Measurements from ENCODE around the gene RTN4R.

The RTN4R gene

DNA sequence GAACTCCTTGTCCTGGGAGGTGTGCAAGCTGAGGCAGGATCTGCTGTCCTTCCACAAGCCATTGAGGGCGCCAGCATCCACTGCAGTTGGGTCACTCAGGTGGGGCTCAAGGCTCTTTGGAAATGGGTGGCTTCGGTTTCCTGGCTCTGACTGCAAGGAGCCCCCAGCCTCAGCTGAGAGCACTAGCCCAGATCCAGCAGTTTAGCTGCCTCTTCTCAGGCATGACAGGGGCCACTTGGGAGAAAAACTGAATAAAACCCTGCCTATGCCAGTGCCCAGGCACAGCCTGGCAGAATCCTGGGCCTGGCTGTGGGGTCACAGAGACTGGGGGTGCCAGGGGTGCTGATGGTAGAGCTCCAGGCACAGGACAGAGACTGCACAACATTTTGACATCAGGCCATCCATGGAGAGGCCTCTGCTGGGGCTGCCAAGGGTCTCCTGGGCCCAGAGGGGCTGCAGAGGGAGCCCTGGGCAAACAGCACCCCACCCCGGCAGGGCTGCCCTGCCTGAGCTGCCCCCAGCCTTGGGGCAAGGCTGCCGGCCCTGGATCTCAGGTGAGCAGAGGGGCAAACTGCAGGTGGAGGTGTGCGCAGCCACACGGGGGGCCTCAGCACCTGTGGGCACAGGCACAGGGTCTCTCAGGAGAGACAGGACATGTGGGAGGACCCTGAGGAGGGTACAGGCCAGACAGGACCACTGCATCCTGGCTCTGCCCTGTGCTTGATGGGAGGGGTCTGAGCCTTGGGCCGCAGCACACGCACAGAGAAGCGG, 28.3 kb downstream of the RTN4R start:
- no peak for DNase-seq

- DNase-seq = no peak
Measured at GRCh38 chr22:20238901-20239675, 29.0 kb downstream of the RTN4R start.

- no peak for DNase-seq
Measured at GRCh38 chr22:20238536-20238900, 29.6 kb downstream of the RTN4R start.

- DNase-seq = no peak
Measured at GRCh38 chr22:20237480-20238440, 30.4 kb downstream of the RTN4R start.

DNA sequence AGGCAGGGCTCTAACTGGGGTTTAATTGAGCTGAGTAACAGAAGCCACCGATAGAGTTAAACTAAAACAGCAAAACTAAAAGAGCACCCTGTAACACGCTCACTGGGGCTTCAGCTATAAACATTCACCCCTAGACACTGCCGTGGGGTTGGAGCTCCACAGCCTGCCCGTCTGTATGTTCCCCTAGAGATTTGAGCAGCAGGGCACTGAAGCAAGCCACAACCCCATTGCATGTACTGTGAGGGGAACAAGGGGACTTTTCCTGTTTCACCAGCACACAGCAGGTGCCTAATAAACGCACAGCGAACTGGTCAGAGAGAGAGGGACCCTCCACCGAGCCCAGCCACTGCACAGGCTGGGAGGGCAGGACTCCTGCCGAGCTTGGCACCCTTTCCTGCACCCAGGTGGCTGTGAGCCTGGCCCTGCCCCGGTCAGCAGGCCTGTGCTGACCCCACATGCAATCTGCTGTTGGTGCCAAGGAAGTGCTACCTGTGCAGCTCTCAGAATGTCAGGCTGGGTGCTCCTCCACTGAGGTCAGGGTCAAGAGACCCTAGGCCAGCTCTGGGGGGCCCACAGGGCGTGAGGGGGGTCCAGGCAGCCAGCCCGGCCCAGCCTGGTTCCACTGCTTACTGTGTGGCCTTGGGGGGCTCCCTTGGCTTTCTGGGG, 31.9 kb downstream of the RTN4R start:
- no peak for DNase-seq

GRCh38 chr22:20235389-20235991, 32.6 kb downstream of the RTN4R start:
- DNase-seq = no peak

DNA sequence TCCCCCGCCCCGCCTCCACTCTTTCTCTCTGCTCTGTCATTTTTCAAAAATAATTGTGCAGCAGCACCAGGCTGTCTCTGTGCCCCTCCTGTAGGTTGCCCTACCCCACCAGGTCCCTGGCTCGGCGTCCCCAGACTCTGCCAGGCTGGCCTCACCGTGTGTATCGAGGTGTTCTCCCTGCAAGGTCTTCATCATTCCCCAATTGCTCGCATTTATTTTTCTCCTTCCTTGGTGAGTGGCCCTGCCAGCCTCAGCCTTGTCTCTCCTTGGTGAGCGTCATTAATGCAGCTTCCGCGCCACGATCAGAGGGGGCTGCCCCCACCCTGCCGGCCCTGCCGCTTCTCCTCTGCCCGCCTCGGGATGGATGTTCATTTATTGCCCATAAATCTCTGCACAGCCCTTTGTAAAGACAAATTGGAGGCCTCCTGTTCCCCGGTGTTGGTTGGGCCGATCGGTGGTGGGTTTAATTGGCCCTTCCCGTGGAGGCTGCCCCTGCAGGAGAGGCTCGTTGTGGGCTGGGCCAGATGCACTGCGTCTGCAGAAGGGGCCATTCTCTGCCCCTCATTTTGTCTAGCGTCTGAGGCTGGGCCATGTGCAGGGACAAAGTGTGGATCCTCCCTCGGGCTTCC, 33.2 kb downstream of the RTN4R start:
- no peak for DNase-seq

DNA sequence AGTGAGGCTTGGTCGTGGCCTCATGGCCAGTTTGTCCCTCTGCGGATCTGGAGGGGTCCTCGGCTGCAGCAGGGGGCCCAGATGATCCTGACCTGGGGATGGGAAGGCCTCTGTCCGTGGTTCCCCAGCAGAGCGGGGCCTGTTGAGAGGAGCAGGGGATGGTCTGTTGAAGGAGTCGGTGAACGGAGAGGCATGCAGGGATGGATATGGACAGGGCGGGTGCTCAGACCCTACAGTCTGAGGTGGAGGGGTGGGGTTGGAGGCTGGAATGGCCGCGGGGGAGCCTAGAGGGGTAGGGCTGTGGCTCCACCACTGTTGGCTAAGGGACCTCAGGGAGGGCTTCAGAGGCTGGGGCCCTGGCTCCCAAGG, 33.8 kb downstream of the RTN4R start:
- DNase-seq = no peak

GRCh38 chr22:20233351-20234313, 34.5 kb downstream of the RTN4R start:
- no peak for DNase-seq

DNA sequence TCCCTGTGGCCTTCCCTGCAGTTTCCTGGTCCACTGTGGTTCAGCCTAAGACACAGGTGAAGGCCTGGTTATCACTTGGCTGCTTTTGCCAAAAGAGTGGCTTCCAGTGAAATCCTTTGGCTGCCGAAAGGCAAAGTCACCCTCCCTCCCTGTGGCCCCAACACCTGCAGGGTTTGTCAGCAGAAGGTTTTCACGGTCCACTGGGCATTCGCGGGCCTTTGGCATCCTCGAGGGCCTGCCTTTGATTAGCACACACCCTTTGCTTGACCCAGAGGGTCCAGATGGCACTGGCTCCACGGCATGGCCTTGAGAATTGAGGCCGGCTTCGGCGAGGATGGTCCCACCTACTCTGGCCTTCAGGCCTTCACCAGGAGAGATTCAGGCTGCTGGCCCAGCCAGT, 35.3 kb downstream of the RTN4R start:
- DNase-seq = no peak

- no peak for DNase-seq
Measured at GRCh38 chr22:20232237-20232598, 35.9 kb downstream of the RTN4R start.

DNA sequence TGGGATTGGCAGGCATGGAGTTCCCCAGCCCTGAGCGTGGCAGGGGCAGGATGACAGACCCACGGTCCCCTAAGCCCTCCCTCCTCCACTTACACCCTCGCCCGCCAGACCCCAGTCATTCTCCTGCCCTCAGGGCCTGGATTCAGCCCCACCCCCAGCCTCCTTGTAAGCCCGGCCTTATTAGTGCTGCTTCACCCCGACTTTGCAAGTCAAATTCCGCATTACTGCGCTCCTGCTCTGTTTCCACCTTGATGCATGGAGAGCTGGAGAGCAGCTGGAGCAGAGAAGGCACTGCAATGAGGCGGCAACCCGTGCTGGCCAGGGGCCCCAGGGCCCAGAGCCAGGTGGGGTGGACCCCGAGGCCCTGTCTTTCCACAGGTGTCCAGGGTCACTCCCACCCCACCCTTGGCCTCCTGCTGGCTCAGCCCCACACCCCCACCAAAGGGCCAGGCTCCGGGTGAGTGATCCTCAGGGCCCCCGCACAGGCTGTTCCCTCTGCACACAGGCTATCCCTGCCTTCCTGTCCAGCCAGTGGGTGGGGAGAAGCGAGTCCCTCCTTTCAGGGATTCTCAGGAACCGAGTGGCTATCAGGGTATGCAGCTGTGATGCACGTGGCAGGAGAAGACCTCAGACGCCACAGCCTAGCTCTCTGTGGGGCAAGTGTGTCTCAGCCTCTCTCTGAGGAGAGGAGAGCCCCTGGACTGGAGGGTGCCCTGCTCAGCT, 36.4 kb downstream of the RTN4R start:
- DNase-seq = no peak

DNA sequence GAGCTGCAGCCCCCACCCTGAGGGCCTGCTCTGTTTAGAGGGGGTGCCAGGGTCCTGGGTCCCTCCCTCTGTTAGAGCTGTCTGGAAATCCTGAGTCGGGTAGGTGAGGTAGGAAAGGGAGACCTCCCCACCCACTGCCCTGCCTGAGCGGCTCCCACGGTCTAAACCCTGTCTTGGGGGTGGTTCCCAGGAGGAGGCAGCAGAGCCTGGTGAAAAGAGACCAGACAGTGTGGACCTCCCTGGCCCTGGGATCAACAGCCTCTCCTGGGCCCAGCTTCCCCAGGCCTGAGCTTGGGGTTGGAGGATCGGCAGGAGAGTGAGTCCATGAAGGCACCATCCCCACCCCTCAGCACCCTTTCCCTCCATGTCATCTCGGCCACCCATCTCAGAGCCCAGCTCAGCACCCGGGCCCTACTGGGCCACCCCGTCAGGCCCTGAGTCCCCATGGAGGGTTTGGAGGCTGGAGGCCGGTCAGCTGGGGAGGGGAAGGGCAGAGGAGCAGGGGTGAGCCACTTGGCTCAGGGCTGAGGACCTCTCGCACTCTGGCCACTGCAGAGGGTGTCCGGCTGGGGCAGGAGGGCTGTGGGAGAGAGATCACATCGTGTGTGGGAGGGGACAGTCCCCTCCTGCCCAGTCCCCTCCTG, 37.2 kb downstream of the RTN4R start:
- DNase-seq = no peak

GRCh38 chr22:20229916-20230775, 38.0 kb downstream of the RTN4R start:
- DNase-seq = no peak

- no peak for DNase-seq
Measured at GRCh38 chr22:20228939-20229272, 39.2 kb downstream of the RTN4R start.

- DNase-seq = no peak
Measured at GRCh38 chr22:20228055-20228938, 39.8 kb downstream of the RTN4R start.

GRCh38 chr22:20227363-20227762, 40.8 kb downstream of the RTN4R start:
- no peak for DNase-seq
